ENCODE results near the gene PAPSS1.

PAPSS1 gene

GRCh38 chr4:107600436-107600835 is 119.6 kb downstream of the PAPSS1 start:
- no CpG with 5 or more reads among the region's 2 CpGs for WGBS (ENCODE audit: extremely low coverage, insufficient coverage, insufficient read length)
- Histone ChIP-seq H3K27me3 (ENCODE audit: insufficient read depth, low read length) (no peaks in the 10 kb centered on the region), H3K14ac (ENCODE audit: low read length) (no peak overlapping the region), H4K8ac (ENCODE audit: low read depth, low read length) (no peak overlapping the region), H2BK120ac (ENCODE audit: insufficient read depth, low read length, poor library complexity) (no peak overlapping the region), H3K9ac (ENCODE audit: low read length) (no peak overlapping the region), H2BK12ac (ENCODE audit: low read length) (no peak overlapping the region), H2BK5ac (ENCODE audit: low read depth, low read length, poor library complexity) (no peak overlapping the region), H3K9me3 (ENCODE audit: insufficient read depth, low read depth, low read length) (no peaks in the 10 kb centered on the region), H3K79me2 (ENCODE audit: control insufficient read depth, insufficient read depth, low read length, poor library complexity) (no peaks in the 10 kb centered on the region), H3K23ac (ENCODE audit: low read length) (no peak overlapping the region), H4K91ac (ENCODE audit: low read depth, low read length) (no peak overlapping the region), H4K12ac (ENCODE audit: low read depth, low read length) (no peak overlapping the region), H2AK5ac (ENCODE audit: low read length) (no peak overlapping the region), H2AFZ (ENCODE audit: insufficient read depth, low read length, poor library complexity) (no peak overlapping the region), H3K4me2 (ENCODE audit: low read length) (no peak overlapping the region), H3K36me3 (ENCODE audit: control insufficient read depth in 1 of 2, insufficient read depth in 2 of 2, low read length in 2 of 2) (no peaks in the 10 kb centered on the region), H3K27ac (ENCODE audit: low read depth, low read length) (no peak overlapping the region), H3K79me1 (ENCODE audit: low read length) (peaks cover 4% of the 10 kb centered on the region), H3K4me1 (ENCODE audit: control insufficient read depth in 1 of 2, insufficient read depth in 2 of 2, low read length in 2 of 2) (peaks cover 0 to 3% of the 10 kb centered on the region in 2 experiments), H3K4ac (ENCODE audit: low read depth, low read length) (no peak overlapping the region), H3K18ac (ENCODE audit: low read length) (no peak overlapping the region), H3K4me3 (ENCODE audit: low read depth, low read length) (no peak overlapping the region)
- DNase-seq, result peak in 1 of 2 donors; percentile 22

- Histone ChIP-seq H3K79me2 (ENCODE audit: control insufficient read depth, insufficient read depth, low read length, poor library complexity) (no peaks in the 10 kb centered on the region), H2BK120ac (ENCODE audit: insufficient read depth, low read length, poor library complexity) (no peak overlapping the region), H3K4me3 (ENCODE audit: low read depth, low read length) (no peak overlapping the region), H3K27ac (ENCODE audit: low read depth, low read length) (no peak overlapping the region), H3K18ac (ENCODE audit: low read length) (no peak overlapping the region), H3K4ac (ENCODE audit: low read depth, low read length) (no peak overlapping the region), H3K9me3 (ENCODE audit: insufficient read depth, low read depth, low read length) (no peaks in the 10 kb centered on the region), H2AK5ac (ENCODE audit: low read length) (no peak overlapping the region), H4K91ac (ENCODE audit: low read depth, low read length) (no peak overlapping the region), H2BK5ac (ENCODE audit: low read depth, low read length, poor library complexity) (no peak overlapping the region), H3K36me3 (ENCODE audit: control insufficient read depth in 1 of 2, insufficient read depth in 2 of 2, low read length in 2 of 2) (no peaks in the 10 kb centered on the region), H3K79me1 (ENCODE audit: low read length) (peaks cover 4% of the 10 kb centered on the region), H3K23ac (ENCODE audit: low read length) (no peak overlapping the region), H3K4me2 (ENCODE audit: low read length) (no peak overlapping the region), H4K8ac (ENCODE audit: low read depth, low read length) (no peak overlapping the region), H3K4me1 (ENCODE audit: control insufficient read depth in 1 of 2, insufficient read depth in 2 of 2, low read length in 2 of 2) (peaks cover 0 to 3% of the 10 kb centered on the region in 2 experiments), H3K9ac (ENCODE audit: low read length) (no peak overlapping the region), H3K14ac (ENCODE audit: low read length) (no peak overlapping the region), H3K27me3 (ENCODE audit: insufficient read depth, low read length) (no peaks in the 10 kb centered on the region), H4K12ac (ENCODE audit: low read depth, low read length) (no peak overlapping the region), H2BK12ac (ENCODE audit: low read length) (no peak overlapping the region), H2AFZ (ENCODE audit: insufficient read depth, low read length, poor library complexity) (no peak overlapping the region)
- peak; percentile 6 to 48 for DNase-seq
- no CpG with 5 or more reads among the region's 3 CpGs for WGBS (ENCODE audit: extremely low coverage, insufficient coverage, insufficient read length)
These were observed 120.2 kb downstream of the PAPSS1 start for GRCh38 chr4:107599841-107600240.

DNA sequence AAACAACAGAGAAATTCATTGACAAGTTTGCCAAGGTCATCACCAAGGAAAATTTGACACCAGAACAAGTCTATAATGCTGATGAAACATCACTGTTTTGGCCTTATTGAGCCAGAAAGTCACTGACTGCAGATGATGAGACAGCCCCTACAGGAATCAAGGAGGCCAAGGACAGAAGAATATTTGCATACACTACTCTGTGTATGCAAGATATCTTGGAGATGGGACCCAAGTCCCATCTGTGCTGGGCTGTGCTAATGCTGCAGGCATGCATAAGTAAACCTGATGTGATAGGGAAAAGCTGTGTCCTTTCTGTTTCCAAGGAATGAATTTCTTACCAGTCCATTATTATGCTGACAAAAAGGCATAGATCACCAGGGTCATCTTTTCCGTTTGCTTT is 126.8 kb downstream of the PAPSS1 start:
- peak overlapping the region; percentile 80 for H3K23ac ChIP-seq (ENCODE audit: low read length)
- no peaks in the 10 kb centered on the region for H3K79me2 ChIP-seq (ENCODE audit: control insufficient read depth, insufficient read depth, low read length, poor library complexity)
- H3K18ac ChIP-seq (ENCODE audit: low read length), result no peak overlapping the region
- no peak overlapping the region for H3K4me3 ChIP-seq (ENCODE audit: low read depth, low read length)
- no peak overlapping the region for H4K12ac ChIP-seq (ENCODE audit: low read depth, low read length)
- H4K8ac ChIP-seq (ENCODE audit: low read depth, low read length), result no peak overlapping the region
- no CpG with 5 or more reads among the region's 1 CpG for WGBS (ENCODE audit: extremely low coverage, insufficient coverage, insufficient read length)
- no peak overlapping the region for H3K27ac ChIP-seq (ENCODE audit: low read depth, low read length)
- no peak for DNase-seq
- no peak overlapping the region for H3K4ac ChIP-seq (ENCODE audit: low read depth, low read length)
- H3K79me1 ChIP-seq (ENCODE audit: low read length), result no peaks in the 10 kb centered on the region
- no peak overlapping the region for H3K9ac ChIP-seq (ENCODE audit: low read length)
- no peak overlapping the region for H3K4me2 ChIP-seq (ENCODE audit: low read length)
- H3K36me3 ChIP-seq (ENCODE audit: control insufficient read depth in 1 of 2, insufficient read depth in 2 of 2, low read length in 2 of 2), result peaks cover 3% of the 10 kb centered on the region in 2 experiments
- no peak overlapping the region for H2BK120ac ChIP-seq (ENCODE audit: insufficient read depth, low read length, poor library complexity)
- no peak overlapping the region for H2BK12ac ChIP-seq (ENCODE audit: low read length)
- H2AFZ ChIP-seq (ENCODE audit: insufficient read depth, low read length, poor library complexity), result no peak overlapping the region
- no peak overlapping the region for H2BK5ac ChIP-seq (ENCODE audit: low read depth, low read length, poor library complexity)
- no peak overlapping the region for H2AK5ac ChIP-seq (ENCODE audit: low read length)
- H4K91ac ChIP-seq (ENCODE audit: low read depth, low read length), result no peak overlapping the region
- no peak overlapping the region for H3K14ac ChIP-seq (ENCODE audit: low read length)
- H3K9me3 ChIP-seq (ENCODE audit: insufficient read depth, low read depth, low read length), result peaks cover 5% of the 10 kb centered on the region
- H3K4me1 ChIP-seq (ENCODE audit: control insufficient read depth in 1 of 2, insufficient read depth in 2 of 2, low read length in 2 of 2), result no peaks in the 10 kb centered on the region
- H3K27me3 ChIP-seq (ENCODE audit: insufficient read depth, low read length), result no peaks in the 10 kb centered on the region

DNA sequence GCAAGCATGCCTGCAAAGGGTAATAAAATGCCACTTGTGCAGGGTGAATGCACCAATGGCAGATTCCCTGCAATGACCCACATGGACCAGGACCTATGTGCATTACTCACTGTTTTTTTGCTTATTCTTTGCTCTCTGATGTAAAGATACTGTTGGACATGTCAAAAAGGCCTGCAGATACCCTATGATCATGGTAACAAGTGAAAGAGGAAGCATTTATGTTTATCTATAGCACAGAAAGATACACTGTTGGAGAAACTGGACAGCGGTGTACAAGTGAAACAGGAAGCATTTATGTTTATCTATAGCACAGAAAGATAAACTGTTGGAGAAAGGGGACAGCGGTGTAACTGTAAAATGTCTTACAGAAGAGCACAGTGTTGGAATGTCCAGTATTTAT is 127.5 kb downstream of the PAPSS1 start:
- H3K18ac ChIP-seq (ENCODE audit: low read length), result no peak overlapping the region
- H3K79me2 ChIP-seq (ENCODE audit: control insufficient read depth, insufficient read depth, low read length, poor library complexity), result no peaks in the 10 kb centered on the region
- no peak overlapping the region for H3K27ac ChIP-seq (ENCODE audit: low read depth, low read length)
- H3K23ac ChIP-seq (ENCODE audit: low read length), result no peak overlapping the region
- no peak overlapping the region for H2BK12ac ChIP-seq (ENCODE audit: low read length)
- no peaks in the 10 kb centered on the region for H3K4me1 ChIP-seq (ENCODE audit: control insufficient read depth in 1 of 2, insufficient read depth in 2 of 2, low read length in 2 of 2)
- H3K4me2 ChIP-seq (ENCODE audit: low read length), result no peak overlapping the region
- peaks cover 5% of the 10 kb centered on the region for H3K9me3 ChIP-seq (ENCODE audit: insufficient read depth, low read depth, low read length)
- no peak overlapping the region for H3K14ac ChIP-seq (ENCODE audit: low read length)
- no peak overlapping the region for H2AK5ac ChIP-seq (ENCODE audit: low read length)
- no CpG with 5 or more reads among the region's 2 CpGs for WGBS (ENCODE audit: extremely low coverage, insufficient coverage, insufficient read length)
- no peak overlapping the region for H4K8ac ChIP-seq (ENCODE audit: low read depth, low read length)
- no peak overlapping the region for H2BK120ac ChIP-seq (ENCODE audit: insufficient read depth, low read length, poor library complexity)
- H4K12ac ChIP-seq (ENCODE audit: low read depth, low read length), result no peak overlapping the region
- H3K4ac ChIP-seq (ENCODE audit: low read depth, low read length), result no peak overlapping the region
- H3K4me3 ChIP-seq (ENCODE audit: low read depth, low read length), result no peak overlapping the region
- no peaks in the 10 kb centered on the region for H3K27me3 ChIP-seq (ENCODE audit: insufficient read depth, low read length)
- no peaks in the 10 kb centered on the region for H3K79me1 ChIP-seq (ENCODE audit: low read length)
- no peak for DNase-seq
- no peak overlapping the region for H3K9ac ChIP-seq (ENCODE audit: low read length)
- H2BK5ac ChIP-seq (ENCODE audit: low read depth, low read length, poor library complexity), result no peak overlapping the region
- H2AFZ ChIP-seq (ENCODE audit: insufficient read depth, low read length, poor library complexity), result no peak overlapping the region
- no peak overlapping the region for H4K91ac ChIP-seq (ENCODE audit: low read depth, low read length)
- peaks cover 3% of the 10 kb centered on the region in 2 experiments for H3K36me3 ChIP-seq (ENCODE audit: control insufficient read depth in 1 of 2, insufficient read depth in 2 of 2, low read length in 2 of 2)
